Astrocyte (in vitro differentiated cells and primary cell): ENCODE measurements around the gene MAGI1.

ENCODE experiments used
- CTCF ChIP-seq: IDR thresholded peaks from 2 replicates; pipeline ENCODE4 v1.5.1; 2011; ENCODE audit warnings: low read depth, mild to moderate bottlenecking, inconsistent platforms, low read length, moderate library complexity; ENCODE audit not compliant: insufficient read depth
- EZH2 ChIP-seq: IDR thresholded peaks from 2 replicates; pipeline ENCODE4 v1.6.1; 2012; ENCODE audit warnings: mild to moderate bottlenecking, low read length, inconsistent platforms; ENCODE audit not compliant: insufficient read depth

- TF ChIP-seq CTCF: no peak
- no peak for TF ChIP-seq EZH2
Observed at GRCh38 chr3:65484964-65485363, 553.8 kb downstream of the MAGI1 start.
